Measurements from ENCODE around the gene MANEA.
"Not testable (repeated sequence)": the region's sequence is repeated elsewhere in the genome, so short reads cannot be mapped to it uniquely, and the experiment has no call there.

Gene MANEA

DNA sequence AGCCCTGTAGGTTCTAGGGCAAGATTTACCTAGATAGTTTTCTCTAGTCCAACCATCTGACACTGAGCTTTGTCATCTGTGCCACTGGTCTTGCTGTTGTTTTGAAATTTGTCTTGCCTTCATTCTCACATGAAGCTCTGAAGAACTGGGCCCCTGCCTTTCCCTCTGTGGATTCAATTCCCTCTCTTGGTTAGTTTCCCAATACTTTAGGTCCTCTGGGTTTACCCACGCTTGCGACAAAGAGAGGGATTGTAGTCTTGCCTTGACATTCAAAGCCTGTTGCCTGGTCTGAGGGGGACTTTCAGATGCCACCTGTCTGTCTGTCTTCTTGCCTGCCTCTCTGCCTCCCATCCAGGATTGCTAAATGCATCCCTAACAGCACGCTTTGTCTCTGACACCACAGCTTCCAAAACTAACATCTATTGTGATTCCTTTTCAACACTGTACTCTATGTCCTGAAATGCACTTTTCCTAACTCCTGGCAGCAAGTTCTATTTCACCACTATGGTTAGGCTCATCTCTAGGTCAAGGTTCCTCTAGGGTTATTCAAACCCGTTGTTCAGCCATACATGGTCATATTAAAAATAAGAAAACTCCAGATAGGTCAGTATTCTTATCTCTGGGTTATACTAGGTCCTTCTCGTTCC is 25.5 kb upstream of the MANEA start:
- Histone ChIP-seq H3K4me3 (replicated peaks; ENCODE audit: low read depth, low read length) (no peak overlapping the region), H3K36me3 (ENCODE audit: control insufficient read depth, insufficient read depth, low read length) (no peaks in the 10 kb centered on the region), H3K27me3 (replicated peaks; ENCODE audit: control insufficient read depth, insufficient read depth, low read length) (no peaks in the 10 kb centered on the region)
- no peak for DNase-seq (ENCODE audit: extremely low read depth, insufficient read length)
- TF ChIP-seq, protein P1, sequence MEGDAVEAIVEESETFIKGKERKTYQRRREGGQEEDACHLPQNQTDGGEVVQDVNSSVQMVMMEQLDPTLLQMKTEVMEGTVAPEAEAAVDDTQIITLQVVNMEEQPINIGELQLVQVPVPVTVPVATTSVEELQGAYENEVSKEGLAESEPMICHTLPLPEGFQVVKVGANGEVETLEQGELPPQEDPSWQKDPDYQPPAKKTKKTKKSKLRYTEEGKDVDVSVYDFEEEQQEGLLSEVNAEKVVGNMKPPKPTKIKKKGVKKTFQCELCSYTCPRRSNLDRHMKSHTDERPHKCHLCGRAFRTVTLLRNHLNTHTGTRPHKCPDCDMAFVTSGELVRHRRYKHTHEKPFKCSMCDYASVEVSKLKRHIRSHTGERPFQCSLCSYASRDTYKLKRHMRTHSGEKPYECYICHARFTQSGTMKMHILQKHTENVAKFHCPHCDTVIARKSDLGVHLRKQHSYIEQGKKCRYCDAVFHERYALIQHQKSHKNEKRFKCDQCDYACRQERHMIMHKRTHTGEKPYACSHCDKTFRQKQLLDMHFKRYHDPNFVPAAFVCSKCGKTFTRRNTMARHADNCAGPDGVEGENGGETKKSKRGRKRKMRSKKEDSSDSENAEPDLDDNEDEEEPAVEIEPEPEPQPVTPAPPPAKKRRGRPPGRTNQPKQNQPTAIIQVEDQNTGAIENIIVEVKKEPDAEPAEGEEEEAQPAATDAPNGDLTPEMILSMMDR (IDR thresholded peaks at IDR 0.05; ENCODE audit: insufficient read depth, low read length, poor library complexity, severe bottlenecking), result no peak

DNA sequence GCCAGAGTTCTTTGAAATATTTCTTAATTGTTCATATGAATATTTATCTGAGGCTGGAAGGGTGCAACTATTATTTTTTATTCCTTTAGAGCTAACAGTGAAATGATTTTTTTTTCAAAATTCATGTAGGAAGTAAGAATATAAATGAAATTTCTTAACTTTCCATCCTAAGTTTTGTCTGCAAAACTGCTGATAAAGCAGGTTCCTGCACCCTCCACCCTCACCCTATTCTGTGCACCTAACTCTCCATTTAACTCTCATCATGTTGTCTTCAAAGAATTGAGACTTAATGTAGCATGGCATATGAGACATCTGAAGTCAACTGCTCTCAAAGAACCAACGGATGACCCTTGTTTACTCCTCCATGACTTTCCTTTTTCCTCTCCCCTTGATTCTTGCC is 23.5 kb upstream of the MANEA start:
- Histone ChIP-seq H3K4me3 (replicated peaks; ENCODE audit: low read depth, low read length) (no peak overlapping the region), H3K27me3 (replicated peaks; ENCODE audit: control insufficient read depth, insufficient read depth, low read length) (no peaks in the 10 kb centered on the region), H3K36me3 (ENCODE audit: control insufficient read depth, insufficient read depth, low read length) (no peaks in the 10 kb centered on the region)
- no peak for DNase-seq (ENCODE audit: extremely low read depth, insufficient read length)
- TF ChIP-seq, protein P1 (IDR thresholded peaks at IDR 0.05; ENCODE audit: insufficient read depth, low read length, poor library complexity, severe bottlenecking), result no peak

DNA sequence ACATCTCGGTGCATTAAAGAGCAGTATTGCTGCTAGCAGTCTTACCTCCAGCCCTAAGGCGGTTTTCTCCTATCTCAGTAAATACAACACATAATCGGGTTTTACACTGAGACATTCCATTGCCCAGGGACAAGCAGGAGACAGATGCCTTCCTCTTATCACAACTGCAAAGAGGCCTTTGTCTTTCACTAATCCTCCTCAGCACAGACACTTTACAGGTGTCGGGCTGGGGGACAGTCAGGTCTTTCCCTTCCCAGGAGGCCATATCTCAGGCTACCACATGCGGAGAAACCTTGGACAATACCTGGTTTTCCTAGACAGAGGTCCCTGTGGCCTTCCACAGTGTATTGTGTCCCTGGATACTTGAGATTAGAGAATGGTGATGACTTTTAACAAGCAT is 16.4 kb upstream of the MANEA start:
- not testable (repeated sequence) for H3K27me3 ChIP-seq (replicated peaks; ENCODE audit: control insufficient read depth, insufficient read depth, low read length); DNase-seq (ENCODE audit: extremely low read depth, insufficient read length); H3K36me3 ChIP-seq (ENCODE audit: control insufficient read depth, insufficient read depth, low read length); H3K4me3 ChIP-seq (replicated peaks; ENCODE audit: low read depth, low read length)

DNA sequence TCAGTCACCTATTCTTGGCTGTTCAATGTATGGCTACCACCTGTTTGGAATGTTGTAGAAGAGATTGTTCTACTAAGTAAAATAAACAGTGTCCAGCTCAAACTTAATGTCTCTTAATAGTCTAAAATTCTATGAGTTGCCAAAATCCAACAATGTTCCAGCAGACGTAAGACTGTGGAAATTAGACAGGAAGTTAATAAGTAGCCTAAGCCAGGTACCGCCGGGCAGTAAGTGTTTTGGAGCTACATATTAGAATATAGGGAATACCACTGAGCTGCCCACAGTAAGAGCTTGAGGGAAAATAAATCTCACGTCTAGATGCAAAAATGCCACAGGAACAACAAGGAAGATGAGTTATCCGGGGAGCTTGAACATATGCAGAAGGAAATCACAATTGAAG is 7.8 kb upstream of the MANEA start:
- no peak overlapping the region for H3K4me3 ChIP-seq (replicated peaks; ENCODE audit: low read depth, low read length)
- no peak for DNase-seq (ENCODE audit: extremely low read depth, insufficient read length)
- TF ChIP-seq, protein P1 (IDR thresholded peaks at IDR 0.05; ENCODE audit: insufficient read depth, low read length, poor library complexity, severe bottlenecking), result no peak
- no peaks in the 10 kb centered on the region for H3K36me3 ChIP-seq (ENCODE audit: control insufficient read depth, insufficient read depth, low read length)
- no peaks in the 10 kb centered on the region for H3K27me3 ChIP-seq (replicated peaks; ENCODE audit: control insufficient read depth, insufficient read depth, low read length)

DNA sequence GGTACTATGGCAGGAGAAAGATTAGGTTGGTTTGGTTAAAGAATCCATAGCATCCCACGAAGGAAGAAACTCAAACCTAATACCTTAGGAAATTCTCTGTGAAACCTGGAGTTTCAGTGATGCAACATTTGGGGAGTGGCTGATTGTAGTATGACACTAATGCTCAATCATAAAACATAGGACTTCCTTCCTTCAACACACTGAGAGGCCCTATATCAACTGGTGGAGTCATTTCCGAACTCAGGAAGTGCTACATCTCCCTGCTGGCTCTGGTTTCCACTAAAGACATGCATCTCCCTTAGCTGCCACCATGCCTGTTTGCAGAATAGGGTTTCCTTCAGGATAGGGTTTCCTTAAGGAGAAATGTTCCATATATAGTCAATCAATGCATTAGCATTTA is 5.2 kb upstream of the MANEA start:
- Histone ChIP-seq H3K27me3 (replicated peaks; ENCODE audit: control insufficient read depth, insufficient read depth, low read length) (no peaks in the 10 kb centered on the region), H3K4me3 (replicated peaks; ENCODE audit: low read depth, low read length) (no peak overlapping the region), H3K36me3 (ENCODE audit: control insufficient read depth, insufficient read depth, low read length) (no peaks in the 10 kb centered on the region)
- no peak for DNase-seq (ENCODE audit: extremely low read depth, insufficient read length)
- TF ChIP-seq, protein P1 (IDR thresholded peaks at IDR 0.05; ENCODE audit: insufficient read depth, low read length, poor library complexity, severe bottlenecking), result no peak

DNA sequence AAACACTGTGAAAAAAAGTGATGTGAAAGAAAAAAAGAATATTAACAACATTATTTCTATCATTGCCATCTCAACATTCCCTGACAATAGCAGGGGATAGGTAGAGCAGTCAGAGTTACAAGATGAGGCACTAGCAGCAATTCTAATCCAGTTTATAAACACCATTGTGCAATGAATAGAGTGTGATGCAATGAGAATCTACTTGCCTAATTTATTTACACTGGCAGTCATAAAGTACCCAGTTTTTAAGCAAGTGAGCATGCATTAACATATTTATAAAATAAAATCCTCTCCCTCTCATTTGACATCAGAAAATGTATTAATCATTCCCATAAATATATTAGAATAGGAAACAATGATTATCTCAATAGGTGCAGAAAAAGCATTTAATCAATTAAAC is 2.5 kb upstream of the MANEA start:
- no peak for DNase-seq (ENCODE audit: extremely low read depth, insufficient read length)
- TF ChIP-seq, protein P1 (IDR thresholded peaks at IDR 0.05; ENCODE audit: insufficient read depth, low read length, poor library complexity, severe bottlenecking), result no peak
- Histone ChIP-seq H3K4me3 (replicated peaks; ENCODE audit: low read depth, low read length) (no peak overlapping the region), H3K27me3 (replicated peaks; ENCODE audit: control insufficient read depth, insufficient read depth, low read length) (no peaks in the 10 kb centered on the region), H3K36me3 (ENCODE audit: control insufficient read depth, insufficient read depth, low read length) (no peaks in the 10 kb centered on the region)

Data from GM06990 (cell line).